NK-92 (cell line): Measurements from ENCODE around the gene LRP4.

Experiments
- DNase-seq: peaks from one replicate; lab custom pipeline; 2025; ENCODE audit not compliant: unreplicated experiment; lab: John Stamatoyannopoulos, UW

The LRP4 gene

GRCh38 chr11:46846510-46846830, 71.9 kb downstream of the LRP4 start:
- no peak for DNase-seq

GRCh38 chr11:46845740-46846509, 72.4 kb downstream of the LRP4 start, which contains the start of gene CKAP5:
Gene CKAP5, minus strand, starts transcription at chr11:46846280. Its CDS starts 25,049 bp downstream, at chr11:46821231.
- DNase-seq: no peak

GRCh38 chr11:46845440-46845739, 73.0 kb downstream of the LRP4 start:
- DNase-seq: no peak

GRCh38 chr11:46840116-46840515, 78.2 kb downstream of the LRP4 start:
- no peak for DNase-seq

- no peak for DNase-seq
Measured at GRCh38 chr11:46838501-46838900, 79.8 kb downstream of the LRP4 start.

- no peak for DNase-seq
Measured at GRCh38 chr11:46837860-46838259, 80.5 kb downstream of the LRP4 start.

- DNase-seq: no peak
Measured at GRCh38 chr11:46836870-46837269, 81.5 kb downstream of the LRP4 start.

GRCh38 chr11:46836431-46836830, 81.9 kb downstream of the LRP4 start:
- no peak for DNase-seq

GRCh38 chr11:46835897-46836296, 82.5 kb downstream of the LRP4 start:
- DNase-seq: no peak

- no peak for DNase-seq
Measured at GRCh38 chr11:46834821-46835220, 83.5 kb downstream of the LRP4 start.

GRCh38 chr11:46832511-46833214, 85.7 kb downstream of the LRP4 start:
- DNase-seq: no peak

GRCh38 chr11:46827995-46828394, 90.4 kb downstream of the LRP4 start:
- no peak for DNase-seq

- no peak for DNase-seq
Measured at GRCh38 chr11:46826310-46827044, 91.9 kb downstream of the LRP4 start.

GRCh38 chr11:46808799-46809431, 109.4 kb downstream of the LRP4 start:
- DNase-seq: no peak
